Vagina (tissue), 2 donors: Measurements from ENCODE around the gene CLASRP. TPM values are rescaled to one million over a fixed set of nuclear protein-coding genes. Genes with fewer than 3 reads are reported as not detected.

ENCODE experiments used
- DNase-seq, 2 donors: peaks; one replicate each; pipeline ENCODE4 v3.0.0-alpha.2; 2017; ENCODE audit errors: extremely low spot score in 2 of 2
- H3K27ac ChIP-seq: fragments of 200-600 bp; sonication (generic); one replicate; pipeline ENCODE4 v1.5.1; 2019
- H3K27me3 ChIP-seq: fragments of 200-600 bp; sonication (generic); one replicate; pipeline ENCODE4 v1.5.1; 2019
- H3K36me3 ChIP-seq, 2 donors: fragments of 200-600 bp; sonication (generic); one replicate each; pipeline ENCODE4 v1.5.1; 2017 to 2019
- H3K4me1 ChIP-seq: fragments of 200-600 bp; sonication (generic); one replicate; pipeline ENCODE4 v1.5.1; 2019
- H3K4me3 ChIP-seq, 2 donors: fragments of 200-600 bp; sonication (generic); 1 replicate in 1 of 2; 2 replicates in 1 of 2; pipeline ENCODE4 v1.5.1; 2016 to 2019
- H3K9me3 ChIP-seq: fragments of 200-600 bp; sonication (generic); one replicate; pipeline ENCODE4 v1.5.1; 2019
- POLR2A ChIP-seq, 2 donors: fragments of 450-650 bp; IDR thresholded peaks; one replicate each; pipeline ENCODE4 v1.6.1; 2017; ENCODE audit warnings: antibody characterized with exemption in 2 of 2, mild to moderate bottlenecking in 2 of 2, moderate library complexity in 2 of 2
- POLR2AphosphoS5 ChIP-seq, 2 donors: sonication (generic); formaldehyde crosslinking; IDR thresholded peaks; one replicate each; pipeline ENCODE4 v1.9.0; 2017; ENCODE audit warnings: antibody characterized with exemption in 2 of 2, mild to moderate bottlenecking in 2 of 2, low read depth in 1 of 2; ENCODE audit not compliant: insufficient read depth in 1 of 2
- intact Hi-C: fragments of 100-400 bp; cut with DNase I; formaldehyde crosslinking; loops from one replicate; pipeline ENCODE4 v1.15.1; 2023
- small RNA-seq: library from RNA; depleted of rRNA; stranded (forward); fragments of <200 nt; gene quantifications from one replicate; pipeline ENCODE3, GENCODE V24; 2016
- total RNA-seq: library from RNA; depleted of rRNA; stranded (reverse); fragments of >200 nt; gene quantifications from one replicate; pipeline ENCODE4 v1.2.3, GENCODE V29; 2016
- TF ChIP-seq, protein P1 (sequence below), 3 experiments: fragments of 450-650 bp in 2 of 3; fragments of 200-600 bp in 1 of 3; sonication (generic) in 1 of 3; IDR thresholded peaks; one replicate each; pipeline ENCODE4 v1.5.1; 2017 to 2019; ENCODE audit warnings: antibody characterized with exemption in 3 of 3, mild to moderate bottlenecking in 2 of 3, moderate library complexity in 2 of 3

Gene CLASRP
- total RNA-seq, 1 donor from 2014 or later, result 93.5 TPM

DNA sequence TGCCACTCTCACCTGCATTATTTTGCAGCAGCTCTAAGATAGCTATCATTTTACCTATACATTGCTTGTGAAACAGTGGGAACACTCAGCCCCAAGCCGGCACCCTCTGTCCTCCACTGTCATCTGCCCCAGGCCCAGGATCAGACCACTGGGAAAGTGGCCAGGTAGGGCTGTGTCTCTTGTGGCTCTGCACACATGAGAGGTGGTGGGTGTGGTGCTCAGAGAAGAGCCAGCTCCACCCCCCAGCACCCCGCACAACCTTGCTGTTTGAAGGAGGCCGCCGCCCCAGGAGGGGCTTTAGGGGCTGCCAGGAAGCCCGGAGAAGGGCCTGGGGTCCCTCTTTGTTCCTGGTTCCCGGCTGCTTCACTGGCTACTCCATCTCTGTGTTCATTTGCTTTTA is 80.7 kb downstream of the CLASRP start:
- intact Hi-C loops, result no loop called here
- Histone ChIP-seq H3K27me3 (no peaks in the 10 kb centered on the region), H3K9me3 (no peaks in the 10 kb centered on the region), H3K4me3 (no peak overlapping the region), H3K36me3 (no peaks in the 10 kb centered on the region), H3K27ac (no peak overlapping the region), H3K4me1 (peaks cover 59% of the 10 kb centered on the region)
- TF ChIP-seq POLR2AphosphoS5 (IDR thresholded peaks at IDR 0.05; ENCODE audit: insufficient read depth in 1 of 2, low read depth in 1 of 2) (no peak), POLR2A (IDR thresholded peaks at IDR 0.05) (no peak)
- TF ChIP-seq, protein P1, sequence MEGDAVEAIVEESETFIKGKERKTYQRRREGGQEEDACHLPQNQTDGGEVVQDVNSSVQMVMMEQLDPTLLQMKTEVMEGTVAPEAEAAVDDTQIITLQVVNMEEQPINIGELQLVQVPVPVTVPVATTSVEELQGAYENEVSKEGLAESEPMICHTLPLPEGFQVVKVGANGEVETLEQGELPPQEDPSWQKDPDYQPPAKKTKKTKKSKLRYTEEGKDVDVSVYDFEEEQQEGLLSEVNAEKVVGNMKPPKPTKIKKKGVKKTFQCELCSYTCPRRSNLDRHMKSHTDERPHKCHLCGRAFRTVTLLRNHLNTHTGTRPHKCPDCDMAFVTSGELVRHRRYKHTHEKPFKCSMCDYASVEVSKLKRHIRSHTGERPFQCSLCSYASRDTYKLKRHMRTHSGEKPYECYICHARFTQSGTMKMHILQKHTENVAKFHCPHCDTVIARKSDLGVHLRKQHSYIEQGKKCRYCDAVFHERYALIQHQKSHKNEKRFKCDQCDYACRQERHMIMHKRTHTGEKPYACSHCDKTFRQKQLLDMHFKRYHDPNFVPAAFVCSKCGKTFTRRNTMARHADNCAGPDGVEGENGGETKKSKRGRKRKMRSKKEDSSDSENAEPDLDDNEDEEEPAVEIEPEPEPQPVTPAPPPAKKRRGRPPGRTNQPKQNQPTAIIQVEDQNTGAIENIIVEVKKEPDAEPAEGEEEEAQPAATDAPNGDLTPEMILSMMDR (IDR thresholded peaks at IDR 0.05), result no peak
- no peak for DNase-seq

Small RNA genes within 50 kb of the gene (small RNA-seq; reads per million reads assigned to genes)
- not detected for gene RNU6-611P

Other genes with a start within 250 kb of the CLASRP start
- gene BCAM, start 229.9 kb upstream of the CLASRP start, total RNA-seq, result 57.2 TPM
- gene NECTIN2, start 192.7 kb upstream of the CLASRP start, total RNA-seq, result 72.9 TPM
- gene TOMM40, start 147.8 kb upstream of the CLASRP start, total RNA-seq, result 31.4 TPM
- gene APOE, start 133.2 kb upstream of the CLASRP start, total RNA-seq, result 170 TPM
- gene APOC1, start 124.4 kb upstream of the CLASRP start, total RNA-seq, result 14.5 TPM
- not detected for gene APOC4, start 96.8 kb upstream of the CLASRP start, total RNA-seq
- not detected for gene APOC2, start 93.0 kb upstream of the CLASRP start, total RNA-seq
- 130 TPM for gene CLPTM1, start 83.7 kb upstream of the CLASRP start, total RNA-seq
- 2.9 TPM for gene RELB, start 37.6 kb upstream of the CLASRP start, total RNA-seq
- gene ZNF296, start 37.4 kb downstream of the CLASRP start, total RNA-seq, result 5.6 TPM
- 42.0 TPM for gene GEMIN7, start 40.2 kb downstream of the CLASRP start, total RNA-seq
- 23.8 TPM for gene PPP1R37, start 54.1 kb downstream of the CLASRP start, total RNA-seq
- 14.0 TPM for gene NKPD1, start 121.9 kb downstream of the CLASRP start, total RNA-seq
- 28.7 TPM for gene TRAPPC6A, start 139.2 kb downstream of the CLASRP start, total RNA-seq
- gene BLOC1S3, start 139.7 kb downstream of the CLASRP start, total RNA-seq, result 12.5 TPM
- 6.1 TPM for gene EXOC3L2, start 206.4 kb downstream of the CLASRP start, total RNA-seq
- 16.7 TPM for gene MARK4, start 212.2 kb downstream of the CLASRP start, total RNA-seq